ENCODE data around the gene ERC2.

Gene ERC2

GRCh38 chr3:55795746-55796145, 672.5 kb downstream of the ERC2 start:
- DNase-seq (ENCODE audit: low read depth in 3 of 3), result no peak

- no peak for DNase-seq (ENCODE audit: low read depth in 3 of 3)
Observed at GRCh38 chr3:55795296-55795695, 673.0 kb downstream of the ERC2 start.

GRCh38 chr3:55792742-55793141, 675.5 kb downstream of the ERC2 start:
- DNase-seq (ENCODE audit: low read depth in 3 of 3), result no peak

GRCh38 chr3:55792009-55792408, 676.3 kb downstream of the ERC2 start:
- no peak for DNase-seq (ENCODE audit: low read depth in 3 of 3)

GRCh38 chr3:55790596-55791350, 677.5 kb downstream of the ERC2 start:
- no peak for DNase-seq (ENCODE audit: low read depth in 3 of 3)

- no peak for DNase-seq (ENCODE audit: low read depth in 3 of 3)
Observed at GRCh38 chr3:55789516-55789915, 678.8 kb downstream of the ERC2 start.

GRCh38 chr3:55782807-55783206, 685.5 kb downstream of the ERC2 start:
- DNase-seq (ENCODE audit: low read depth in 3 of 3), result no peak

GRCh38 chr3:55782351-55782750, 685.9 kb downstream of the ERC2 start:
- DNase-seq (ENCODE audit: low read depth in 3 of 3), result no peak

GRCh38 chr3:55780913-55781312, 687.4 kb downstream of the ERC2 start:
- DNase-seq (ENCODE audit: low read depth in 3 of 3), result no peak

- DNase-seq (ENCODE audit: low read depth in 3 of 3), result no peak
Observed at GRCh38 chr3:55779543-55779942, 688.7 kb downstream of the ERC2 start.

GRCh38 chr3:55775366-55776154, 692.7 kb downstream of the ERC2 start:
- no peak for DNase-seq (ENCODE audit: low read depth in 3 of 3)

- DNase-seq (ENCODE audit: low read depth in 3 of 3), result no peak
Observed at GRCh38 chr3:55774856-55775255, 693.4 kb downstream of the ERC2 start.

- DNase-seq (ENCODE audit: low read depth in 3 of 3), result no peak
Observed at GRCh38 chr3:55771503-55771902, 696.8 kb downstream of the ERC2 start.

GRCh38 chr3:55770077-55770476, 698.2 kb downstream of the ERC2 start:
- no peak for DNase-seq (ENCODE audit: low read depth in 3 of 3)

GRCh38 chr3:55766753-55767152, 701.5 kb downstream of the ERC2 start:
- DNase-seq (ENCODE audit: low read depth in 3 of 3), result no peak

GRCh38 chr3:55765906-55766701, 702.2 kb downstream of the ERC2 start:
- DNase-seq (ENCODE audit: low read depth in 3 of 3), result no peak

GRCh38 chr3:55765398-55765797, 702.9 kb downstream of the ERC2 start:
- no peak for DNase-seq (ENCODE audit: low read depth in 3 of 3)

GRCh38 chr3:55756976-55757375, 711.3 kb downstream of the ERC2 start:
- DNase-seq (ENCODE audit: low read depth in 3 of 3), result no peak

- DNase-seq (ENCODE audit: low read depth in 3 of 3), result no peak
Observed at GRCh38 chr3:55755516-55756205, 712.6 kb downstream of the ERC2 start.

- no peak for DNase-seq (ENCODE audit: low read depth in 3 of 3)
Observed at GRCh38 chr3:55752911-55753310, 715.4 kb downstream of the ERC2 start.

GRCh38 chr3:55751730-55752129, 716.5 kb downstream of the ERC2 start:
- DNase-seq (ENCODE audit: low read depth in 3 of 3), result no peak

- no peak for DNase-seq (ENCODE audit: low read depth in 3 of 3)
Observed at GRCh38 chr3:55750525-55750924, 717.7 kb downstream of the ERC2 start.

Measured in stimulated activated CD4-positive, alpha-beta T cell treated with anti-CD3 and anti-CD28 coated beads, TNF-alpha, amount 100 ng/mL, for 48 hours (primary cell).